SKM-1 (cell line): ENCODE measurements around the gene PLK3.
"Not testable (repeated sequence)": the region's sequence is repeated elsewhere in the genome, so short reads cannot be mapped to it uniquely, and the experiment has no call there.

Source experiments
- DNase-seq: peaks from one replicate; lab custom pipeline; 2025; ENCODE audit not compliant: unreplicated experiment; lab: John Stamatoyannopoulos, UW

Gene PLK3

GRCh38 chr1:44827197-44828002 is 27.2 kb downstream of the PLK3 start:
- DNase-seq = no peak

- DNase-seq = no peak
Measured at GRCh38 chr1:44828003-44828651, 27.9 kb downstream of the PLK3 start.

GRCh38 chr1:44828841-44829440 is 28.8 kb downstream of the PLK3 start:
- no peak for DNase-seq

GRCh38 chr1:44829506-44830384 is 29.6 kb downstream of the PLK3 start:
- no peak for DNase-seq

GRCh38 chr1:44830900-44831304 is 30.7 kb downstream of the PLK3 start:
- DNase-seq = no peak

- DNase-seq = no peak
Measured at GRCh38 chr1:44831516-44831915, 31.3 kb downstream of the PLK3 start.

GRCh38 chr1:44832056-44832705 is 32.0 kb downstream of the PLK3 start:
- no peak for DNase-seq

- no peak for DNase-seq
Measured at GRCh38 chr1:44834328-44834727, 34.2 kb downstream of the PLK3 start.

- peak; percentile 47 for DNase-seq
Measured at GRCh38 chr1:44835738-44836675, 35.8 kb downstream of the PLK3 start.

- DNase-seq = not testable (repeated sequence)
Measured at GRCh38 chr1:44838294-44838693, 38.1 kb downstream of the PLK3 start.

GRCh38 chr1:44839576-44839975 is 39.4 kb downstream of the PLK3 start:
- DNase-seq = no peak

GRCh38 chr1:44842486-44842861 is 42.3 kb downstream of the PLK3 start:
- DNase-seq = no peak

GRCh38 chr1:44842862-44843655 is 42.9 kb downstream of the PLK3 start, which contains the start of gene PTCH2:
Gene PTCH2 (minus strand): TSS chr1:44843253. CDS start chr1:44842932, 321 bp downstream.
- DNase-seq = no peak

- no peak for DNase-seq
Measured at GRCh38 chr1:44846985-44847384, 46.8 kb downstream of the PLK3 start.

GRCh38 chr1:44847845-44848244 is 47.7 kb downstream of the PLK3 start:
- no peak for DNase-seq

- no peak for DNase-seq
Measured at GRCh38 chr1:44848456-44849181, 48.4 kb downstream of the PLK3 start.

GRCh38 chr1:44849575-44850132 is 49.5 kb downstream of the PLK3 start:
- no peak for DNase-seq

- DNase-seq = no peak
Measured at GRCh38 chr1:44851308-44851707, 51.1 kb downstream of the PLK3 start.
